ENCODE results near the gene MYRIP.
"Not testable (repeated sequence)": the region's sequence is repeated elsewhere in the genome, so short reads cannot be mapped to it uniquely, and the experiment has no call there.

Gene MYRIP

DNA sequence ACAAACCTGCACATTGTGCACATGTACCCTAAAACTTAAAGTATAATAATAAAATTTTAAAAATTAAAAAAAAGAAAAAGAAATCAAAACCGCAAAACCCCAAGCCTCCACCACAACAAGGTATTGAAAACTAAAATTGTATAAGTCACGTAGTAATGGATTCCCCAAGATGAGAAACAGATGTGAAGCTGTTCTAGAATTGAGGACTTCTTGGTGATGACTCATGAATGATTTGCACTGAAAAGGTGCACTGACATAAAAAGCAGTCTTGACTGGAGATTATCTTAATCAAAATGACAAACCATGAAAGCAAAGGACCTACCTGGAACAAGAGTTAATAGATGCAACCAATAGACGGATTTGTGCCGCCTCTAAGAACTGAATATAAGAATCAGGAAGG lies 225.8 kb downstream of the MYRIP start:
- DNase-seq (ENCODE audit: low read depth in 3 of 3), result no peak

DNA sequence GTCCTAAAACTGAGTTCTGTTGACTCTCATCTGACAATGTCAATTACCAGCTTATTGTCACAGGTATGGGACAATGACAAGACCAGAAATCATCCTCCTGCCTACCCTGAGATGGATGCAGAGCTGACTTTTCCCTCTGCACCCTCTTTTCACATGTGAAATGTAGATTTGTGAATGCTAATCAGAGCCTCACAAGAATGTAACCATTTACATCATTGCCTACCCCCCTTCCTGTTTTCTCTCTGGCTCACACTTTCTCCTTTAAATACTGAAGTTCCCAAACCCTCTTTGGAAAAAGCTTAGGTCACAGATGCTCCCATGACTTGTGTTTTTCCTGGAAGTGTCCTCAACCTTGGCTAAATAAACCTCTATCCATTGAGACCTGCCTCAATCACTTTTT lies 228.2 kb downstream of the MYRIP start:
- no peak for DNase-seq (ENCODE audit: low read depth in 3 of 3)

DNA sequence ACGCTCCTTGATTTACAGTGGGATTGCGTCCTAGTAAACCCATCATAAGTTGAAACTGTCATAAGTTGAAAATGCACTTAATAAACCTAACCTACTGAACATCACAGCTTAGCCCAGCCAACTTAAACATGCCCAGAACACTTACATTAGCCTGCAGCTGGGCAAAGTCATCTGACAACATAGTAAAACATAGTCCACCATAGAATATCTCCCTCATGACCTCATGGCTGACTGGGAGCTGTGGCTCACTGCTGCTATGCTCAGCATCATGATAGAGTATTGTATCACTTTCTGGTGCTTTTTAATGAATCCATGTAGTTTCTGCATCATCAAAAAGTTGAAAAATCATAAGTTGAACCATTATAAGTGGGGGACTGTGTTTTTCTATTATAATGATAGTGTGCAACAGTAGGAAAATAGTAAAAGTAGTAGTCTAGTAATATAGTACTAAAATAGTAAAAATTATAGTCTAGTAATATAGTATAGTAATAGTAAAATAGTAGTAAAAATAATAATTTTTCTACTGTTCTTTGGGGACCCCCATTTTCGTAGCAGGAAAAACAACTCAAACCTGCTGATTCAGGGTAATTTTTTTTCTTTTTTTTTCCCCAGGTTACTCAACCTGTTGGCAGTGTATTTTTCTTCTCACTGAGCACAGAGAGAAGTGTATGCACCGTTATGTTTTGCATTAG lies 233.5 kb downstream of the MYRIP start:
- DNase-seq (ENCODE audit: low read depth in 3 of 3), result no peak

DNA sequence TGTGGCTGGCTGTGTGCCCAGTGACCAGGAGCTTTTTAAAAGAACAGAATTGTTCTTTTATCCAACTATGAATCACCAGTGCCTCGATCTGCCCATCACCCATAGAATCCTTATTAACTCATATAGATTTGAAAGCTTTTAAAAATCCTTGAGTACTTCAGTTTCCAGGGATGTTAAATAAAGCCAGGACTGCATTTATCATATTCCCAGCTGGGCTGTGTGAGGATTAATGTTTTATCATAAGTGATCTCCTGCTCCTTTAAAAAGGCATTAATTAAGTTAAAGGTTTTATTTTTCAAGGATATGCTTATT lies 234.0 kb downstream of the MYRIP start:
- no peak for DNase-seq (ENCODE audit: low read depth in 3 of 3)

DNA sequence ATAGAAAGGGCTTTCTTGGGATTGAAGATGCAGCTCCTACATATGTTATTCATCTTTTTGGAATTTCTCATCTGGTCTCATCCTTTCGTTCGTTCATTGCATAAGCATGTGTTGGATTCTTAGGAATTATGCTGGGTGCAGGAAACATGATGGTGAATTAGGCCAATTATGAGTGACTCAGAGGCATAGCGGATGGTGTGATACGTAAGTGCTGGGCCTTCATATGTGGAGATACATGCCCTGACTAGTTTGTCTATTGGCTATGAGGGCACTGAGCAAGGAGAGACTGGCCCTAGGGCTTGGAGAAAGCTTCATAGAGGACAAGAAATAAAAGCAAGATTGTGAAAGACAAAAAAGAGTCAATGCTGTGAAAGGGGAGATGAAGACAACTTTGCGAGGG lies 235.1 kb downstream of the MYRIP start:
- DNase-seq (ENCODE audit: low read depth in 3 of 3), result no peak

DNA sequence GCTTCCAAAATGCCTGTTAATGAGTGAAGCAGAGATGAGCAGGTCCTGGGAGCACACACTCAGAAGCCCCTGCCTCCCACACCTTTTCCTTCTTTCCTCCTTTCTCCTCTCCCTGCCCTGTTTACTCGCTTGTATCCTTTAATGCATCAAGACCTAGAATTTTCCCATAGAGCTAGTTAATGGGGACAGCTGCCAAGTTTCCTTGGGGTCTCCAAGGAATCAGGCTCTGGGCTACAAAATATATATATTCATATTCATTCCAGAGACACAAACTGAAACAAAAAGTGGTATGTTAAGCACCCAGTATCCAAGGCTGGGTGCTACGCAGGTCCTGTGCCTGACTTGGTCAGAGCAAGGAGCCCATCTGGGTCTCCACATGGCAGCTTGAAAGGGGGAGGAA lies 235.6 kb downstream of the MYRIP start:
- DNase-seq (ENCODE audit: low read depth in 3 of 3), result no peak

DNA sequence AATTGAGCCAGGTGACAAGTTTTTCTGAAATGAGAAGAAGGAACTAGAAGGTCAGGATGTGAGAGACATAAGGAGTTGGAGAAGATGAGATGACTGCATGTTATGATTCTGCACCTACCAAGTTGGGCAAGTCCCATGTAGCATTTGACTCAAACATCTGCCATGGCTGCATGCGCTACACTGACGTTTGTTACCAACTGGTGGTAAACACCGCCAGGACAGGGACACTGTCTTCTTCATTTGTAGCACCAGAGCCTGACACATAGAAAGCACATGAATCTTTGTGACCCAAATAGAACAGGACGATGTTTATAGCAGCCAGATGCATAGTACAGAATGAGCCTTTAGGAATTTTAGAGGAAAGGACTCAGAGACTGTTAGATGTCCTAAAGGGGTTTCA lies 236.7 kb downstream of the MYRIP start:
- DNase-seq (ENCODE audit: low read depth in 3 of 3), result no peak

DNA sequence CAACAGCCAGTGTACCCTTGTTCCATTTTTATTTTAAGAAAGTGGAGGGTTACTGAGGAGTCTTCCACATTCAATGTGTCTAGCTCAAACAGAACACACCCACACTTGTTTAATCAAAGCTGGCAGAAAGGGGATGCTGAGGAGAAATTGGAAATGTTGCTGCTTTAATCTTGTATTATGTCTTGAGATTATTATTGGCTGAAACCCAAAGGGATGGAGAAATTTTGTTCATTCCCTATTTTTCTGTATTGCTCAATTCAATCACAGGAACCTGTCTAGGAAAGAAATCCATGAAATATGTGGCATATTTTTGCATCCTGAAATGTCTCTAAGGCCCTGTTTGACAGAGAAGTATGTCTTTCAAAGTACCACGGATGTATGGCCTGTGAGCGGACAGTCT lies 238.0 kb downstream of the MYRIP start:
- no peak for DNase-seq (ENCODE audit: low read depth in 3 of 3)

DNA sequence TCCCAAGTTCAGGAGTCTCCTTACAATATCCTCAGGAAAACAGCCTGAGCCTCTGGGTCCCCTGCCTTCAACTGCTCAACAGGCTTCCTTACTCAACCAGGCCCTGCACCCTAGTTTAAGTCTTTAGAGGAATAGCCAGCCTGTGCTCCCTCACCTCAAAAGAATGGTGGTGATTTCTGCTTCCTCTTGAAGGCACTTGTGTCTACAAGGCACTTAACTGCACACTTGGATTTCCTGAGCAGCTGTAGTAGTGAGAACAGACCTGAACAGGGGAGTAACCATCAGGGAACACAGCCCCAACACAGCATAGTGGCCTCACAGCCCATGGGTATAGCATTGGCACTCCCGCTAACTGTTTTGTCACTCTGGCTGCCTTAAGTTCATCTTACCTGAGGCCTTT lies 244.3 kb downstream of the MYRIP start:
- no peak for DNase-seq (ENCODE audit: low read depth in 3 of 3)

DNA sequence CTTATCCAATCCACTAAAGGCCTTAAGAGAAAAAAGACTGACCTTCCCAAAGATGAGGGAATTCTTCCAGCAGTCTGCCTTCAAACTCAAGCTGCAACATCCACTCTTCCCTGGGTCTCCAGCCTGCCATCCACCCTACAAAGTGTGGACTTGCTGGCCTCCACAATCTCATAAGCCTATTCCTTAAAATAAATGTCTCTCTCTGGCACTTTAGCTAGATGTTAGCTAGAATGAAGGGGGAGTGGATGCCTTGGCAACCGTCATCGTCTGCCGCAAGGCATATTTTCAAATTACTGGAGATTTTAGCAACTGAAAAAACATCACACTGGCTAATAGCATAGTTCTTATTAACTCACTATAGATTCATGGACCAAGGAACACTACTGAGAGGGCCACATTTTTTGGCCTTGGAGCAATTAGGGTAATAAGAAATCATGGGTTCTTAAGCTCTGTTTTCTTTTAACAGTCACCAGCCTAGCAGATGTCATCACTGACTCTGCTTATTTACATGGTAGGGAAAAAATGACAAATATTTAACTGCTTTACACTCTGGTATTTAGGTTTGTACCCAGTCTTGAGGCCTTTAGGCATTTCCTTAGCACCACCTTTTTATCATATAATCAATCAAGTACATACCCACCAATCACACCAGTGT lies 245.3 kb downstream of the MYRIP start:
- DNase-seq (ENCODE audit: low read depth in 3 of 3), result no peak

DNA sequence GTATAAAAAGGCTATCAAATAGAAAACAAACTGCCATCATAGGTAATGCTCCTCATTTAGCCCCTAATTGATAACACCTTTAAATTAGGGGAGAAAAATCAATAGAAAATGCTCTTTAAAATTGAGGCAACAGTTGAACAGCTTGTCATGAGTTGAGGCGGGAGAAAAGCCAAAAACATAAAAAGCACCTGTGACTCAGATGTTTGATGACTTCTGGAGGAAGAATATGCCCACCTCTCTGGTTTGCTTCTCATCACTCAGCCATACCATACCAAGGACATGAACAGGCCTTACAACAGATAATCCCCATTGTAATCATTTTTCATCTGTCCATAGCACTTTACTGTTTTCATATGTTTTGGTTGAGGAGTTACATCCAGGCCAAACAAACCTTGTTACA lies 246.0 kb downstream of the MYRIP start:
- no peak for DNase-seq (ENCODE audit: low read depth in 3 of 3)

DNA sequence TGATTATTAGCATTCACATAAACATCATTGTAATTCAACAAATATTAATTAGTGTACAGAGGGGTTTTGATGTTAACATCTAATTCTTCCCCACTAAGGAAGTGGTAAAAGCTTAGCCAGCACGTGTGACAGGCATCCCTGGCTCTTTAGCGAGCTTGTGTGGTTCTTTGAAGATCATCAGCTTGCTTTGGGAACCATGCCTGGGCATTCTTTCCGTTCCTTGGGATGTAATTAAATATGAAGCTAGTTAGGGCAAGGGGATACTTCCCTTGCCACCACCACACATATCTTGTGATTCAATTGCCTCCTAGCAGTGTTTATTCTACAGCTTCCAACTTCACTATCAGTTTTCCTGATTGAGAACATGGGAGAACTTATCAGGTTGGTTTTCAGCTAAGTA lies 246.5 kb downstream of the MYRIP start:
- no peak for DNase-seq (ENCODE audit: low read depth in 3 of 3)

DNA sequence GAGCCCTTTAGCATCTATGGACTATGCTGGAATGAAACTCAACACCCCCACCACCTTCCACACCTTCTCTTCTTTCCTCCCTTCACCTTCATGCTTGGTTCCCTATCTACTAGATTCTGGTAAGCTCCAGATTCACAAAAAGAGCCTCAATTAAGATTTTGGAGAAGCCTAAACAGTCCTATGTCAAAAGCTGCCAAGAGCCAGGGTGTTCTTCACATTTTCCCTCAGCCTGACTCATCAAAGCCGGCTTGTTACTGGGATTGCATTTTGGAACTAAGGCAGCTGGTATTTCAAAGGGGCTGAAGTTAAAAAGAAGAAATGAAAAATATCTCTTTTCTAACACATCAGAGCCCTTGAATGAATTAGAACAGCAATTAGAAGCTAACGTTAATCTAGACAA lies 247.7 kb downstream of the MYRIP start:
- no peak for DNase-seq (ENCODE audit: low read depth in 3 of 3)

DNA sequence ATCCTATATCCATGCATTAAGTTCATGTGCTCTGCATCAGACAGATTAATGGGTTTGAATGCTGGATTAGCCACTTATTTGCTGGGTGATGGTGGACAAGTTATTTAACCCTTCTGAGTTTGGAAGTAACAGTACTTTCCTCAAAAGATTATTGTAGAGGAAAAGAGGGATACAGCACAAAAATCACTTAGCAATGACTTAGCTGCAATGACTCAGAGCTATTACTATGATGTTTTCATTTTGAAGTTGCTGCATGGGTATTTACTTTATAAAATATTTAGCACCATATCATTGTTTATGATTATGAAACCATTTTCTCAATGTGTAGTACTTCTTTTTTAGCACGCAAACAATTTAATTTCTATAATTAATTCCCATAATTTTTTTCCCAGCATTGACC lies 248.4 kb downstream of the MYRIP start:
- no peak for DNase-seq (ENCODE audit: low read depth in 3 of 3)

DNA sequence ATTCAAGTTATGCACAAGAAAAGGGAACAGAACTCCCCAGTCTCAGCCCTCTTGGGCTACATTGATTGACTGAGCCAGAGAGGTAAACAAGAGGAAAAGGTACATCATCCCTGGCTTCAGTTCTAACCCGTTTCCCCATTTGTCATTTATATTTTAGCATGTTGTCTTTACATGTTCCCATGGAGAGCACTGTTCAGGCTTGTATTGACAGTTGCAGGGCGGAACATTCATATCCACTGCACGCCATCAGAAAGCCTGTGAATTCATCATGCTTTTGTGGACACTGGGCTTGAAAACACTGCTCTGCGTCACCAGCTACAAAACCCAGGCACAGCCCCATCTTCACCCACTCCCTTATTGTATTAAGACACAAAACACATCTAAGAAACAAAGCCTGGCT lies 259.2 kb downstream of the MYRIP start:
- DNase-seq (ENCODE audit: low read depth in 3 of 3), result no peak

DNA sequence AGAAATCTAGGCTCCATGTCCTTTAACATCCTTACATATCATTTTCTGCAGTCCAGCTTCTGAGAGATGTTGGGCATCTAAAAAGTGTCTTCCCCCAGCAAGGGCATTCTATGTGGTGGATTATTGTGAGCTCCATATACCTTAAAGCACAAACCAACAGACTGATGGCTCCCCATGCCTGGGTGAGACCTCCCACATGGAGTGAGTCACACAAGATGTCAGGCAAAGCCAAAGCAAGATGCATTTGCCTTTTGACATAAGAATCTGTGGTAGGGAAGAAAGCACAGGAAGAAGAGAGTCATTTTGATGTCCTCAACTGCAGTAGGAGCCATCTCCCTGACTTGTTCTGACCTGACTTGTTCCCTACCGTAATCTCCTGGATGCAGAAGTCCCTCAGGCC lies 261.4 kb downstream of the MYRIP start:
- DNase-seq (ENCODE audit: low read depth in 3 of 3), result no peak

DNA sequence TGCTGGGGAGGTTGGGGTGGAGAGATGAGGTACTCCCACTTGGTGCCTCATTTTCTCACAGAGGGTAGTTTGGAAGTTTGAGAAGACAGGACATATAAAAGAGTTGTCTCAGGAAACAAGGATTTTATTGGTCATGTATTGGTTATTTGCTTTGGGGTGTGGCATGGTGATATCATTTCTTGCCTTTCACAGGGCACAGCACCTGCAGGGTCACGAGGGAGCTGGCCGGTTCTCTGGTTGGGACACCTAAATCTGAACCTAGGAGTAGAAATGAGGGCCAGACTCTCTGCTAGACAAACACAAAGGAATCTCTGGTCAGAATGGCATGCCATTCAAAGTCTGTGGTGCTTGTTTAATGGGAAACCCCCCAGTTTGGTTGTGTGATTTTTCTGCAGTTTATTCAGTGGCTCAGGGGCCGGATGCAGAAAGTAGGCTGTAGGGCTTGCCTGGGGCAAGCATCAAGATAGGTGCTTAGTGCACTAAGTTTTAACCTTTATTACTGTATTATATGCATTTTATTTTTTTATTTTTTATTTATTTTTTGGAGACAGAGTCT lies 262.4 kb downstream of the MYRIP start:
- no peak for DNase-seq (ENCODE audit: low read depth in 3 of 3)

DNA sequence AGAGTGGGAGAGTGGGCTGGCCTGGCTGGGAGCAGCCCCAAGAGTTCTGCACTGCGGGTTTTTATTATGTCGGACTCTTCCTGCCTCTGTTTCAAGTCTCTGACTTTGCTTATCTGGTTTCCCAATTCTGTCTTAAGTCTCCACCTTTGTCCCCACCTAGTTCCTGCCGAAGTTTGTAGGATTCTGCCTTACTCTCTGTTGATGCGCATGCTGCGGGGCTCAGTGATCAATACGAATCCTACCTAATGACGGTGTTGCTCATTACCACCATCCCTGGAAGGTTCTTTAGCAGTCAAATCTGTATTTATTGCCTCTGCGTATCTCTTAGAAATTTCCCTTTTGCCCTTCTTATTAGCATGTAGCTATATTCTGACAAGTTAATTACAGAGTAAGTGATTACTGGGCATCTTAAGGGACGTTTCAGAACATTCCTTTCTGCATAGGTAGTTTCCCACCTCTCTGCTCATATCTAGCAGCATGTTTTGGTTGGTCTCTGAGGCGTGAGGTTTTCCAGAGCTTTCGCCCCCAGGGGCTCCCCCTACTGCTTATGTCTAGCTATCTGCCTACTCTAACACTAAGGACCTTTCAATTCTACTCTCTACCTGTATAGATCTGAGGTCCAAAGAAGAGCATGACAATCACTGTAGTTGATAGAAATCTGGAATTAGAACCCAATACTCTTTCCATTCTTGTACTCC lies 264.1 kb downstream of the MYRIP start:
- no peak for DNase-seq (ENCODE audit: low read depth in 3 of 3)

DNA sequence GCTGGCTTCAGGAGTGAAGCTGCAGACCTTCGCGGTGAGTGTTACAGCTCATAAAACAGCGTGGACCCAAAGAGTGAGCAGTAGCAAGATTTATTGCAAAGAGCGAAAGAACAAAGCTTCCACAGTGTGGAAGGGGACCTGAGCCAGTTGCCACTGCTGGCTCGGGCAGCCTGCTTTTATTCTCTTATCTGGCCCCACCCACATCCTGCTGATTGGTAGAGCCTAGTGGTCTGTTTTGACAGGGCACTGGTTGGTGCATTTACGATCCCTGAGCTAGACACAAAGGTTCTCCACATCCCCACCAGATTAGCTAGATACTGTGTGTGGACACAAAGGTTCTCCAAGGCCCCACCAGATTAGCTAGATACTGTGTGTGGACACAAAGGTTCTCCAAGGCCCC lies 267.7 kb downstream of the MYRIP start:
- not testable (repeated sequence) for DNase-seq (ENCODE audit: low read depth in 3 of 3)

DNA sequence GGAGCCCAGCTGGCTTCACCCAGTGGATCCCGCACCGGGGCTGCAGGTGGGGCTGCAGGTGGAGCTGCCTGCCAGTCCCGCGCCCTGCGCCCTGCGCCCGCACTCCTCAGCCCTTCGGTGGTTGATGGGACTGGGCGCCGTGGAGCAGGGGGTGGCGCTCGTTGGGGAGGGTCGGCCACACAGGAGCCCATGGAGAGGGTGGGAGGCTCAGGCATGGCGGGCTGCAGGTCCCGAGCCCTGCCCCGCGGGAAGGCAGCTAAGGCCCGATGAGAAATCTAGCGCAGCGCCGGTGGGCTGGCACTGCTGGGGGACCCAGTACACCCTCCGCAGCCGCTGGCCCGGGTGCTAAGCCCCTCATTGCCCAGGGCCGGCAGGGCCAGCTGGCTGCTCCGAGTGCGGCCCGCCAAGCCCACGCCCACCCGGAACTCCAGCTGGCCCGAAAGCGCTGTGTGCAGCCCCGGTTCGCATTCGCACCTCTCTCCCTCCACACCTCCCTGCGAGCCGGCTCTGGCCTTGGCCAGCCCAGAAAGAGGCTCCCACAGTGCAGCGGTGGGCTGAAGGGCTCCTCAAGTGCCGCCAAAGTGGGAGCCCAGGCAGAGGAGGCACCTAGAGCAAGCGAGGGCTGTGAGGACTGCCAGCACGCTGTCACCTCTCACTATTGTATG lies 268.6 kb downstream of the MYRIP start:
- not testable (repeated sequence) for DNase-seq (ENCODE audit: low read depth in 3 of 3)

DNA sequence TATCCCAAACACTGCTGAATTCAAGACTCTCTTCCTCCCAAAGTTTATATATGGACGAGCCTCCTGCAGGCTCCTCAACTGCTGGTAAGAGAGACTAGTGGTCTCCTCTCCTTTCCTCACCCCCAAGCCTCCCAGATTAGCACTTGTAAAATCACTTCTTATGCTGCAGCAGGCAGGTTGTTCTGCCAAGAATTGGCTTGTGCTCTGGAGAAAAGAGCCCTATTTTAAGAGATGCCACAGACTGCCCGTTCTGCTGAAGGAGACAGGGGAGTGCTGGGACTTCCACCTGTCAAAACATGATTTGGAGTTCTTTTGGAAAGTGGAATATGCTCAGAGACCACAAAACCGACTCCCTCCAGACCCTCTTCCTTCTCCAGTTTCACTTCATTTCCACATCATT lies 269.2 kb downstream of the MYRIP start:
- no peak for DNase-seq (ENCODE audit: low read depth in 3 of 3)

DNA sequence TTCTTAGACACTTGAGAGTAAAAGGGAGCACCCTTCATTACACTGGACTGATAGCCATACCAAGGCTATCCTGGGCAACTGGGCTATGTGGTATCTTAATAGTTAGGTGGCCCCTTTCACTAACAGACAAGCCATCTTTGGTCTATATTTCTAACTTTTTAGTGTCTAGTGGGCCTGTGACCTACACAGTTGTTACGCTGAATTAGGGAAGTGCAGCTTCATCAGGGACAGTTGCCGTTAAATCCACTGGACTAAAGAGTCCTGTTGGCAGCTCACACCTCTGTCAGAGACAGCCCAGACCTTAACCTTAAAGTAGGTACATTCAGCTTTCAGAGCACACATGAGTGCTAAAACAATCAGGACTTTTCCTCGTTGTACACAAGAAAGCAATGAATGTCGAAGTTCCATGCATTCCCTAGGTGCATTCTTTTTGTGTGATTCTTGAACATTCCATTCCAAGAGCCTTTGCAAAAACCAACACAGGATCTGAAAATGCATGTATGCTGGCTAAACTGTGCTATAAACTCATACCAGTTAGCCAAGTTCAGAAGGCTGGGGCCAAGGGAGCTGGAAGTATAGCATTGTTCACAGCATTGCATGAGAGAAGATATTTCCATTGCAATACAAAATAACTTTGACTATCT lies 269.9 kb downstream of the MYRIP start:
- no peak for DNase-seq (ENCODE audit: low read depth in 3 of 3)
